Ascending aorta (tissue), 2 donors: ENCODE data around the gene RARB. TPM values are rescaled to one million over a fixed set of nuclear protein-coding genes. Genes with fewer than 3 reads are reported as not detected.

ENCODE experiments used
- DNase-seq, 2 donors: peaks; one replicate each; pipeline ENCODE4 v3.0.0-alpha.2; 2019; ENCODE audit warnings: low spot score in 2 of 2
- H3K27ac ChIP-seq, 2 donors: fragments of 200-600 bp; sonication (generic); one replicate each; pipeline ENCODE4 v1.5.1; 2016 to 2017; ENCODE audit warnings: mild to moderate bottlenecking in 1 of 2
- H3K27me3 ChIP-seq: fragments of 200-600 bp; sonication (generic); one replicate; pipeline ENCODE4 v1.5.1; 2017
- H3K36me3 ChIP-seq, 2 donors: fragments of 200-600 bp; sonication (generic); one replicate each; pipeline ENCODE4 v1.5.1; 2016
- H3K4me1 ChIP-seq, 2 donors: fragments of 200-600 bp; sonication (generic); one replicate each; pipeline ENCODE4 v1.5.1; 2016 to 2017; ENCODE audit warnings: mild to moderate bottlenecking in 1 of 2
- H3K4me3 ChIP-seq, 2 donors: fragments of 200-600 bp; sonication (generic); one replicate each; pipeline ENCODE4 v1.5.1; 2016 to 2017; ENCODE audit warnings: mild to moderate bottlenecking in 1 of 2
- H3K9me3 ChIP-seq, 2 donors: fragments of 200-600 bp; sonication (generic); one replicate each; pipeline ENCODE4 v1.5.1; 2016
- intact Hi-C: fragments of 100-400 bp; cut with DNase I; formaldehyde crosslinking; loops from one replicate; pipeline ENCODE4 v1.15.1; 2023
- total RNA-seq: library from RNA; depleted of rRNA; stranded (reverse); fragments of >200 nt; gene quantifications from one replicate; pipeline ENCODE4 v1.1.0, GENCODE V29; 2016
- TF ChIP-seq, protein P1 (sequence below), 3 experiments: fragments of 200-600 bp in 2 of 3; fragments of 450-650 bp in 1 of 3; sonication (generic) in 2 of 3; IDR thresholded peaks; one replicate each; pipeline ENCODE4 v1.5.1; 2016 to 2019; ENCODE audit warnings: antibody characterized with exemption in 3 of 3, mild to moderate bottlenecking in 1 of 3, moderate library complexity in 1 of 3

Gene RARB
- total RNA-seq, 1 donor from 2014 or later, result 52.7 TPM

DNA sequence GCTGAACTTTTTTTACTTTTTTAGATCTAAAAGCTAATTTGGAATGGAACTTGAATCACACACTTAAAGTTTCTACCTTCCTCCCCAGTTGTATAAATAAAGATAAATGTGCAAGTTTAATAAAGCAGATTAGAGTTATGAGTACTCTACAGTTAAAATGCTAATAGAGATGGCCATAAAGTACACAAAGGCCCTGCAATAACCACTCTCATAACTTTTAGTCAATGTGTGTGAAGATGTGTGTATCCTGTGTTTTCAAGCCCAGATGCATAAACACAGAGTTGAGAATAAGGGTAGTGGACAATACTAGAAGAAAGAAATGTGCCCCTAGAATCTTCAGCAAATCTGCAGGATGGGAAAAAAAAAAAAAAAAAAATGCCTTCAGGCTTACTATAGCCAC is 191.3 kb downstream of the RARB start:
- DNase-seq, result no peak
- Histone ChIP-seq H3K4me1 (no peaks in the 10 kb centered on the region), H3K36me3 (peaks cover 46 to 54% of the 10 kb centered on the region in 2 donors), H3K4me3 (no peak overlapping the region), H3K9me3 (no peaks in the 10 kb centered on the region), H3K27ac (no peak overlapping the region), H3K27me3 (no peaks in the 10 kb centered on the region)
- intact Hi-C loops, result no loop called here
- TF ChIP-seq, protein P1, sequence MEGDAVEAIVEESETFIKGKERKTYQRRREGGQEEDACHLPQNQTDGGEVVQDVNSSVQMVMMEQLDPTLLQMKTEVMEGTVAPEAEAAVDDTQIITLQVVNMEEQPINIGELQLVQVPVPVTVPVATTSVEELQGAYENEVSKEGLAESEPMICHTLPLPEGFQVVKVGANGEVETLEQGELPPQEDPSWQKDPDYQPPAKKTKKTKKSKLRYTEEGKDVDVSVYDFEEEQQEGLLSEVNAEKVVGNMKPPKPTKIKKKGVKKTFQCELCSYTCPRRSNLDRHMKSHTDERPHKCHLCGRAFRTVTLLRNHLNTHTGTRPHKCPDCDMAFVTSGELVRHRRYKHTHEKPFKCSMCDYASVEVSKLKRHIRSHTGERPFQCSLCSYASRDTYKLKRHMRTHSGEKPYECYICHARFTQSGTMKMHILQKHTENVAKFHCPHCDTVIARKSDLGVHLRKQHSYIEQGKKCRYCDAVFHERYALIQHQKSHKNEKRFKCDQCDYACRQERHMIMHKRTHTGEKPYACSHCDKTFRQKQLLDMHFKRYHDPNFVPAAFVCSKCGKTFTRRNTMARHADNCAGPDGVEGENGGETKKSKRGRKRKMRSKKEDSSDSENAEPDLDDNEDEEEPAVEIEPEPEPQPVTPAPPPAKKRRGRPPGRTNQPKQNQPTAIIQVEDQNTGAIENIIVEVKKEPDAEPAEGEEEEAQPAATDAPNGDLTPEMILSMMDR (IDR thresholded peaks at IDR 0.05), result no peak

DNA sequence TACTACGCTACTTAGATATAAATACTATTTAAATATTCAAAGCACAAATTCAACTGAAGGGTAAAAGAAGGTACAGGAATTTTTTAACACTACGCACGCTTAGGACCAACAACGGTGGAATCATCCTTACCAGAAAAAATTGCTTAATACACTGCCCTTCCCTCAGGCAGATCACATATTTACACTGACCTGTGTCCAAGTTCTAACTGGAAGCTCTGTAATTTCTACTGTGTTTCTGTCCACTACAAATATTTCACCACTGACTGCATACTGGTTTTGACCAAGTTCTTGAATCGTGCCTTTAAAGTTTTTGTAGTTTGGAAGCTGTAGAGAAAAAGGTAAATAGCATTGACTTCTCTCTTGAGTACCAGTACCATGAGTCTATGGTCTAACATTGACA is 192.4 kb downstream of the RARB start:
- intact Hi-C loops, result no loop called here
- TF ChIP-seq, protein P1 (IDR thresholded peaks at IDR 0.05), result no peak
- no peaks in the 10 kb centered on the region for H3K4me1 ChIP-seq
- no peaks in the 10 kb centered on the region for H3K9me3 ChIP-seq
- no peaks in the 10 kb centered on the region for H3K27me3 ChIP-seq
- H3K27ac ChIP-seq, result no peak overlapping the region
- H3K4me3 ChIP-seq, result no peak overlapping the region
- peaks cover 40 to 61% of the 10 kb centered on the region in 2 donors for H3K36me3 ChIP-seq
- no peak for DNase-seq

DNA sequence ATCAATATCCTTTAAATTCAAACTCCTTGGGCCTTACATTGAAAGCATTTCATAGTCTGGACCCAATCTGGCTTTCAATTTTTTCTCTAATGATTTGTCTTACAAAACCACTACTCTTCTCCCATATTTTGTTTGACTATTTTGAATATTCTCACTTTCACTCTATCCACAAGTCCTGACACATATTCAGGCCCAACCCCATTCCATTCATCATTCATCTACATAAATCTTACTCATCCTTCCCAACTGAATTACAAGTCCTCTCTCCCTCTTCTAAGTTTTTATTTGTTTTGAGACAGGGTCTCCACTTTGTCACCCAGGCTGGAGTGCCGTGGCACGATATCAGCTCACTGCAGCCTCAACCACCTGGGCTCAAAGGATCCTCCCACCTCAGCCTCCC is 193.0 kb downstream of the RARB start:
- peaks cover 40 to 67% of the 10 kb centered on the region in 2 donors for H3K36me3 ChIP-seq
- no peaks in the 10 kb centered on the region for H3K9me3 ChIP-seq
- no peak overlapping the region for H3K27ac ChIP-seq
- TF ChIP-seq, protein P1 (IDR thresholded peaks at IDR 0.05), result no peak
- H3K4me1 ChIP-seq, result no peaks in the 10 kb centered on the region
- DNase-seq, result no peak
- H3K27me3 ChIP-seq, result no peaks in the 10 kb centered on the region
- intact Hi-C loops, result no loop called here
- no peak overlapping the region for H3K4me3 ChIP-seq

DNA sequence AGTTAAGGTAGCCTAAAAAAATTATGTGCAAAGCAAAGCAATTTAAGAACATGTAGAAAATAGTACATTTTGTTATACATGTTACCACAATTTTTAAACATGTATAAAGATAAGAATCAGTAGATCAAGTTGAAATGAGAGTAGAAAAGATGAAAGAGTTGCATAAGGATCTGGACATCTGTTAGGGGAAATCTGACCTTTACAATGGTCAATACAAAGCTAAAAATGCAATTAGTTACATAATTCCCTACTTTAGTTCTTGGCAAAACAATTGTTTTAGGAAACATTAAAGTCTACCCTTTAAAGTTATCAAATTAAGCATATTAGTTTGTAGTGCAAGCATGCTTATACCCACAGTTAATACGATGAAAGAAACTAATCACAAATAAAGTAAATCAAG is 203.9 kb downstream of the RARB start:
- intact Hi-C loops, result no loop called here
- no peak for DNase-seq
- Histone ChIP-seq H3K9me3 (no peaks in the 10 kb centered on the region), H3K4me1 (no peaks in the 10 kb centered on the region), H3K36me3 (peaks cover 48 to 51% of the 10 kb centered on the region in 2 donors), H3K4me3 (no peak overlapping the region), H3K27ac (no peak overlapping the region), H3K27me3 (no peaks in the 10 kb centered on the region)
- TF ChIP-seq, protein P1 (IDR thresholded peaks at IDR 0.05), result no peak

DNA sequence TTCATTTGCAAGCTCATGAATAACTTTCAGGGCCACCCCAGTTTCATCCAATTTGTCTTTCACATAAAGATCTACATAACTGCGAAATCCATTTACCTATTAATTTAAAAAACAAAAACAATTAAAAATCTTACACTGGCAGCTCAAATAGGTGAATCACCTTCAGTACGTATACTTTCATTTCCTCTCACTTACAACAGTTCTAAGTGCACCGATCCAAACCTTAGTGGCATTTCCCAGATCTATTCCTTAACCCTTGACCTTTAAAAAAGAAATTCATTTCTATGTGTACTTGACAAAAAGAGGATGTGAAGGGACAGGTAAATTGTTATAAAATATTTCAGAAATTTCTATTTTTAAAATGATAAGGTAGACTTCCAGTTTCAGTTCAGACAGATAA is 205.9 kb downstream of the RARB start:
- H3K36me3 ChIP-seq, result peaks cover 32 to 38% of the 10 kb centered on the region in 2 donors
- H3K4me1 ChIP-seq, result no peaks in the 10 kb centered on the region
- intact Hi-C loops, result no loop called here
- no peak overlapping the region for H3K4me3 ChIP-seq
- TF ChIP-seq, protein P1 (IDR thresholded peaks at IDR 0.05), result no peak
- no peak for DNase-seq
- H3K27me3 ChIP-seq, result no peaks in the 10 kb centered on the region
- H3K9me3 ChIP-seq, result no peaks in the 10 kb centered on the region
- H3K27ac ChIP-seq, result no peak overlapping the region

DNA sequence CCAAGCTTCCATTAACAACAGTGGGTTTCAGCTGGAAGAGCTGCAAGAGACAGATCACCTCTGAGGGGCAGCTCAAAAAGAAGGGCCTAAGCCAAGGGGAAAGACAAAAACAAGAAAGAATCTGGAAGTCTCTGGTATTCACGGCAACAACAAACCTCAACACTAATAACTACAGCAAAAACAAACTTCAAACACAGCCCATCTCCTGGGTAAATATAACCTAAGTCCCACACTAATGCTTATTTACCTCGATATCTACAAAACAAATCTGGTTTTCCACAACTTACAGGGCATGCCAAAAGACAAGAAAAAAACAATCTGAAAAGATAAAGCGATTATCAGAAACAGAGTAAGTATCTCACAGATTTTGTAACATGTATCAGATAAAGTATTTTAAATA is 207.0 kb downstream of the RARB start:
- intact Hi-C loops, result no loop called here
- H3K27ac ChIP-seq, result no peak overlapping the region
- peaks cover 26 to 32% of the 10 kb centered on the region in 2 donors for H3K36me3 ChIP-seq
- TF ChIP-seq, protein P1 (IDR thresholded peaks at IDR 0.05), result no peak
- DNase-seq, result no peak
- H3K9me3 ChIP-seq, result no peaks in the 10 kb centered on the region
- no peak overlapping the region for H3K4me3 ChIP-seq
- no peaks in the 10 kb centered on the region for H3K4me1 ChIP-seq
- no peaks in the 10 kb centered on the region for H3K27me3 ChIP-seq
